A673 (cell line): ENCODE results near the gene PUS10. TPM values are rescaled to one million over a fixed set of nuclear protein-coding genes. Genes with fewer than 3 reads are reported as not detected.

Experiments
- BruUV-seq: library from RNA; stranded (reverse); fragments of 400-500 nt; replicated peaks from 2 replicates; lab custom pipeline; 2021; lab: Mats Ljungman, UMichigan
- CTCF ChIA-PET: fragments of 300-600 bp; sonication (Branson Sonifier 250); formaldehyde crosslinking; loops from one replicate; lab custom pipeline; 2022; ENCODE audit warnings: antibody characterized with exemption; lab: Charles Lee
- POLR2A ChIA-PET: fragments of 300-600 bp; sonication (Branson Sonifier 250); formaldehyde crosslinking; loops from one replicate; lab custom pipeline; 2022; ENCODE audit warnings: antibody characterized with exemption; ENCODE audit not compliant: low non-redundant PET; lab: Charles Lee
- DNase-seq: peaks from one replicate; pipeline ENCODE4 v3.0.0-alpha.2; 2015; ENCODE audit warnings: low spot score
- H3K27ac ChIP-seq: fragments of 200-600 bp; sonication (generic); 2 replicates; pipeline ENCODE4 v1.5.1; 2016; ENCODE audit warnings: mixed run types, low read depth, mild to moderate bottlenecking, mixed read lengths, antibody characterized with exemption, low read length; ENCODE audit not compliant: poor library complexity, severe bottlenecking
- H3K27me3 ChIP-seq: fragments of 200-600 bp; sonication (generic); replicated peaks from 2 replicates; pipeline ENCODE4 v1.6.1; 2017; ENCODE audit warnings: mixed run types, low read depth, mild to moderate bottlenecking, mixed read lengths, antibody characterized with exemption, low read length; ENCODE audit not compliant: insufficient read depth, poor library complexity
- H3K36me3 ChIP-seq: fragments of 200-600 bp; sonication (generic); 2 replicates; pipeline ENCODE4 v1.6.1; 2016; ENCODE audit warnings: mixed run types, mild to moderate bottlenecking, mixed read lengths, antibody characterized with exemption, low read length; ENCODE audit not compliant: insufficient read depth, poor library complexity, severe bottlenecking
- H3K4me1 ChIP-seq: fragments of 200-600 bp; sonication (generic); 2 replicates; pipeline ENCODE4 v1.6.1; 2017; ENCODE audit warnings: mixed run types, mild to moderate bottlenecking, mixed read lengths, antibody characterized with exemption, low read length; ENCODE audit not compliant: insufficient read depth, poor library complexity, severe bottlenecking
- H3K4me3 ChIP-seq: fragments of 200-600 bp; sonication (generic); 2 replicates; pipeline ENCODE4 v1.5.1; 2016; ENCODE audit warnings: low read depth, mixed run types, mild to moderate bottlenecking, mixed read lengths, low read length; ENCODE audit not compliant: poor library complexity, severe bottlenecking
- H3K9me3 ChIP-seq: fragments of 200-600 bp; sonication (generic); 2 replicates; pipeline ENCODE4 v1.6.1; 2016; ENCODE audit warnings: mixed run types, low read depth, mild to moderate bottlenecking, mixed read lengths, antibody characterized with exemption, low read length; ENCODE audit not compliant: poor library complexity, severe bottlenecking
- EZH2 ChIP-seq: fragments of 200-600 bp; sonication (generic); IDR thresholded peaks from 2 replicates; pipeline ENCODE4 v1.6.1; 2017; ENCODE audit warnings: borderline replicate concordance, low read depth, mild to moderate bottlenecking, mixed read lengths, antibody characterized with exemption, low read length; ENCODE audit not compliant: poor library complexity, severe bottlenecking
- intact Hi-C: fragments of 100-400 bp; cut with micrococcal nuclease; formaldehyde crosslinking; loops from one replicate; pipeline ENCODE4 v1.10.0; 2022; ENCODE audit not compliant: unreplicated experiment
- total RNA-seq: library from RNA; stranded (reverse); gene quantifications from 2 replicates; pipeline ENCODE4 v1.2.3, GENCODE V29; 2021
- TF ChIP-seq, protein P1 (sequence below): fragments of 300-800, 200-600 bp; sonication (generic); conservative IDR thresholded peaks from 2 replicates; pipeline ENCODE4 v1.5.1; 2017; ENCODE audit warnings: low read depth, mild to moderate bottlenecking, antibody characterized with exemption, low read length, moderate library complexity, mixed read lengths

PUS10 gene
- total RNA-seq, 1 experiment from 2014 or later, result 4.2 TPM

DNA sequence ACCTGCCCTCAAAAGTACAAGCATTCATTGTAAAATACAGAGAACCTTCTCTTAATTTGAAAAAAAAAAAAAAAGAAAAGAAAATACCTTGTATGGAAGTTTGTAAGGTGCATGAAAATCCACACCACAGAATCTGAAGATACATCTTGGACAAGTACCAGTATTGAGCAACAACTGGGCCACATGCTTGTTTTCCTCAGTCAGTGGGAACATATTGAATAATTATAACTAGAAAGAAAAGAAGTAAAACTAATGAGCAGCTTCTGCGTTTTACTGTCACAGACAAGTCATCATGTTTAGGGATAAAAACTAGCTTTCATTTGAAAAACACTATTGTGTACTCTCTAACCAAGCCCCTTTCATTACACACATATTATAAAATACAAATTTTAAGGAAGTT, 6.4 kb downstream of the PUS10 start:
- POLR2A ChIA-PET, result no interaction called here

DNA sequence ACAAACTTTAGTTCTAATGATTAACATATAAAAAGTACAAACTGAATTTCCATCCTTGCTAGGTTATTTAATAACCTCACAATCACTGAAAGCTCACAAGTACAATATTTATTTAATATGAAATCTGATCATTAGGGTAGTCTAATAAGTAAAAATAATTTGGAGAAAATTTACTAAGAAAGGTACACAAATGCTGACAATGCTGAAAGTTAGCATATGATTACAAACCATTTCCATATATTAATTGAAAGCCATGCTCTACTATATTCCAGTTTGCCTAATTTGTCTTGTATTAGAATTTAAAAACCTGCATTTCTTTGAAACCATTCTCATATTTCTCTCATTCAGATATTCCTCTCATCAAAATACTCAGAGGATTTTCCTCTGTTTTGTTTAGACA, 8.7 kb downstream of the PUS10 start:
- ChIA-PET CTCF (no interaction called here), POLR2A (no interaction called here)
- Histone ChIP-seq H3K27ac (no peak overlapping the region), H3K9me3 (no peaks in the 10 kb centered on the region), H3K27me3 (no peaks in the 10 kb centered on the region), H3K4me1 (no peaks in the 10 kb centered on the region), H3K36me3 (no peaks in the 10 kb centered on the region), H3K4me3 (no peak overlapping the region)
- no TSS peak for BruUV-seq
- TF ChIP-seq, protein P1, sequence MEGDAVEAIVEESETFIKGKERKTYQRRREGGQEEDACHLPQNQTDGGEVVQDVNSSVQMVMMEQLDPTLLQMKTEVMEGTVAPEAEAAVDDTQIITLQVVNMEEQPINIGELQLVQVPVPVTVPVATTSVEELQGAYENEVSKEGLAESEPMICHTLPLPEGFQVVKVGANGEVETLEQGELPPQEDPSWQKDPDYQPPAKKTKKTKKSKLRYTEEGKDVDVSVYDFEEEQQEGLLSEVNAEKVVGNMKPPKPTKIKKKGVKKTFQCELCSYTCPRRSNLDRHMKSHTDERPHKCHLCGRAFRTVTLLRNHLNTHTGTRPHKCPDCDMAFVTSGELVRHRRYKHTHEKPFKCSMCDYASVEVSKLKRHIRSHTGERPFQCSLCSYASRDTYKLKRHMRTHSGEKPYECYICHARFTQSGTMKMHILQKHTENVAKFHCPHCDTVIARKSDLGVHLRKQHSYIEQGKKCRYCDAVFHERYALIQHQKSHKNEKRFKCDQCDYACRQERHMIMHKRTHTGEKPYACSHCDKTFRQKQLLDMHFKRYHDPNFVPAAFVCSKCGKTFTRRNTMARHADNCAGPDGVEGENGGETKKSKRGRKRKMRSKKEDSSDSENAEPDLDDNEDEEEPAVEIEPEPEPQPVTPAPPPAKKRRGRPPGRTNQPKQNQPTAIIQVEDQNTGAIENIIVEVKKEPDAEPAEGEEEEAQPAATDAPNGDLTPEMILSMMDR, result no peak
- TF ChIP-seq EZH2, result no peak
- intact Hi-C loops, result no loop called here
- no peak for DNase-seq

More for the DNA sequence above, 6.4 kb downstream of the PUS10 start:
- Histone ChIP-seq H3K9me3 (no peaks in the 10 kb centered on the region), H3K27ac (no peak overlapping the region), H3K4me1 (peaks cover 8% of the 10 kb centered on the region), H3K36me3 (no peaks in the 10 kb centered on the region), H3K4me3 (no peak overlapping the region), H3K27me3 (no peaks in the 10 kb centered on the region)
- CTCF ChIA-PET, result interaction anchor here (0.7 kb wide), 1 partner anchor 145 kb away, joined by 4 read pairs; no protein-coding TSS in a partner anchor
- TF ChIP-seq, protein P1, result no peak
- no peak for TF ChIP-seq EZH2
- BruUV-seq, result no TSS peak
- DNase-seq, result no peak
- intact Hi-C loops, result no loop called here

DNA sequence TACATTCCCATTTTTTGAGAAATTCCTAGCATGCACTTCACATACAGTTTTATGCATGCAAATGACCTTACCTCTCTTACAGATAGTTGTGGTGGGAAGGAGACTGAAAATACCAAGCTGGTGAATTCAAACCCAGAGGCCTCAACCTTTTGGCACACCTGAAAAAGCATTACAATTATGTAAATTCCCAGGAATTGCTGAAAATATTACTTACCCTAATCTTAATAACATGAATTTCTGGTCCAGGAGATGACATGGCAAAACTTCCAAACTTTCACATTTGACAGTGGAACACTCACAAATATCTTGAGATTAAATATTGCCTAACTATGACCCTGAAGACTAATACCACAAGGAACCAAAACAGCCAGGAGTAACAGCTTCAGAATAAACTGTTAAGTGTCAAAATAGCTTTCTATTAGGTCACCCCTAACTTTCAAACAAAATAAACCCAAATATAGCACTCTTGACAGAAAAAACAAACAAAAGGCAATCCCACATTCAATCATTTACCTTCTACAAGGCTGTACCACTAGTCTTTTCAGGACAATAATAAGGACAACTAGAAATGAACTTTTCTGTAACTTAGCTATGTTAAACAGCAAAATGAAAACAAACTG, 11.5 kb downstream of the PUS10 start:
- H3K4me3 ChIP-seq, result no peak overlapping the region
- TF ChIP-seq, protein P1, result no peak
- TF ChIP-seq EZH2, result no peak
- no peaks in the 10 kb centered on the region for H3K9me3 ChIP-seq
- POLR2A ChIA-PET, result no interaction called here
- H3K27me3 ChIP-seq, result no peaks in the 10 kb centered on the region
- H3K4me1 ChIP-seq, result no peaks in the 10 kb centered on the region
- intact Hi-C loops, result no loop called here
- CTCF ChIA-PET, result no interaction called here
- BruUV-seq, result no TSS peak
- H3K27ac ChIP-seq, result no peak overlapping the region
- DNase-seq, result no peak
- no peaks in the 10 kb centered on the region for H3K36me3 ChIP-seq
